Measurements from ENCODE around the gene POLR2B.

The POLR2B gene

DNA sequence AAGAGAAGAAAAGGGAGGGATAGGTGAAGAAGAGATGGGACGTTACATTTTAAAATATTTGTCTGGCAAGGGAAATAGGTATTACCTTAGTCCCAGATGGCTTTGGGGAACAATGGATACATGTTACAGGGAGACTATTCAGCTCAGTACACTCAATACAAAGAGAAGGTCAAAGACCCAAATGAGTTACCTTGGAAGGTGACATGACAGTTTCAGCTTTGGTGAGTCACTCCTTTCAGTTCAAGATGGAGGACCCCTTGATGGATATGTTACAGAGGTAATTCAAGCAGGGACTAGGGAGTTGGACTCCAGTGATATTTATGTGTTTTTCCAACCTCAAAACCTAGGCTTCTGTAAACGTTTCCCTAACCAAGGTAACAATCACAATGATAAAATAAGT, 6.3 kb upstream of the POLR2B start:
- H3K4me3 ChIP-seq (ENCODE audit: low read depth, low read length) = no peak overlapping the region
- DNase-seq (ENCODE audit: low read depth, low spot score) = no peak
- ChIA-PET POLR2A (no interaction called here), CTCF (interaction anchor here (0.9 kb wide), 1 partner anchor 67 kb away, joined by 3 read pairs; no protein-coding TSS in a partner anchor)
- TF ChIP-seq, protein P1, sequence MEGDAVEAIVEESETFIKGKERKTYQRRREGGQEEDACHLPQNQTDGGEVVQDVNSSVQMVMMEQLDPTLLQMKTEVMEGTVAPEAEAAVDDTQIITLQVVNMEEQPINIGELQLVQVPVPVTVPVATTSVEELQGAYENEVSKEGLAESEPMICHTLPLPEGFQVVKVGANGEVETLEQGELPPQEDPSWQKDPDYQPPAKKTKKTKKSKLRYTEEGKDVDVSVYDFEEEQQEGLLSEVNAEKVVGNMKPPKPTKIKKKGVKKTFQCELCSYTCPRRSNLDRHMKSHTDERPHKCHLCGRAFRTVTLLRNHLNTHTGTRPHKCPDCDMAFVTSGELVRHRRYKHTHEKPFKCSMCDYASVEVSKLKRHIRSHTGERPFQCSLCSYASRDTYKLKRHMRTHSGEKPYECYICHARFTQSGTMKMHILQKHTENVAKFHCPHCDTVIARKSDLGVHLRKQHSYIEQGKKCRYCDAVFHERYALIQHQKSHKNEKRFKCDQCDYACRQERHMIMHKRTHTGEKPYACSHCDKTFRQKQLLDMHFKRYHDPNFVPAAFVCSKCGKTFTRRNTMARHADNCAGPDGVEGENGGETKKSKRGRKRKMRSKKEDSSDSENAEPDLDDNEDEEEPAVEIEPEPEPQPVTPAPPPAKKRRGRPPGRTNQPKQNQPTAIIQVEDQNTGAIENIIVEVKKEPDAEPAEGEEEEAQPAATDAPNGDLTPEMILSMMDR (IDR thresholded peaks at IDR 0.05; ENCODE audit: insufficient read depth, low read length, missing control alignments) = no peak

DNA sequence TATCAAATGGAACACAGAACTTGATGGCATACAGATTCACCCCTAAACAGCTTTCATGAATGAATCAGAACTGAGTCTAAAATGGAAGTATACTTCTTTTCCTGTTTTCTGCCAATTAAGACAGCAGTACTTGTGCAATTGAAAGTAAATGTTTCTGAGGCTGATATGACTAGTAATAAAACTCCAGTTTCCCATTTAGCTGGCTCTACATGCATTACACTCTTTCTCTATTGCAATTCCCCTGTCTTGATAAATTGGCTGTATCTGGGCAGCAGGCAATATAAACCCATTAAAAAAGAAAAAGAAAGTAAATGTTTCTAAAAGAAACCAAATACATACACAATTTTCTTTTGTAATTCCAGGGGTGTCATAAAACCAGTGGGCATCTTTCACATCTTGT, 5.9 kb upstream of the POLR2B start:
- POLR2A ChIA-PET = no interaction called here
- H3K4me3 ChIP-seq (ENCODE audit: low read depth, low read length) = no peak overlapping the region
- TF ChIP-seq, protein P1 (IDR thresholded peaks at IDR 0.05; ENCODE audit: insufficient read depth, low read length, missing control alignments) = no peak
- DNase-seq (ENCODE audit: low read depth, low spot score) = no peak
- CTCF ChIA-PET = interaction anchor here (0.9 to 3.1 kb wide), 2 partner anchors 12 to 67 kb away, joined by 3 to 13 read pairs; no protein-coding TSS in a partner anchor

DNA sequence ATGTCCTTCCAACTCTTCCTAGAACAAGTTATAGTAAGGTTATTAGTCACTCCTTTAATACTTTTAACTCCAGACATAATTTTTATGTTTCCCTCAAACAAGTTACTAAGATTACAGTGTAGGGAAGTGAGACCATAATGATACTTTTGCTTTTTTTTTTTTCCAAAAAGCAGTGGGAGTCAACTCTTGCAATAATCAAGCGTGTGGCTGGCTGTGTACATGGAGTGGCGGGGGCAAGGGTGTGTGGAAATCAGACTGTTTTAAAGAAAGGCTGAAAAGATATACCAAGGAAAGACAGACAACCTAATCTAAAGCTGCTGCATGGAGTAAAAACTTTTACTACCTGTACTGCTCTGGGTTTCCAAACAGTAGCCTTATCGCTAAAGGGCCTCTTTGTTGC, 5.4 kb upstream of the POLR2B start:
- ChIA-PET POLR2A (no interaction called here), CTCF (interaction anchor here (0.9 to 3.1 kb wide), 2 partner anchors 13 to 66 kb away, joined by 3 to 13 read pairs; no protein-coding TSS in a partner anchor)
- no peak for DNase-seq (ENCODE audit: low read depth, low spot score)
- TF ChIP-seq, protein P1 (IDR thresholded peaks at IDR 0.05; ENCODE audit: insufficient read depth, low read length, missing control alignments) = no peak
- H3K4me3 ChIP-seq (ENCODE audit: low read depth, low read length) = no peak overlapping the region

DNA sequence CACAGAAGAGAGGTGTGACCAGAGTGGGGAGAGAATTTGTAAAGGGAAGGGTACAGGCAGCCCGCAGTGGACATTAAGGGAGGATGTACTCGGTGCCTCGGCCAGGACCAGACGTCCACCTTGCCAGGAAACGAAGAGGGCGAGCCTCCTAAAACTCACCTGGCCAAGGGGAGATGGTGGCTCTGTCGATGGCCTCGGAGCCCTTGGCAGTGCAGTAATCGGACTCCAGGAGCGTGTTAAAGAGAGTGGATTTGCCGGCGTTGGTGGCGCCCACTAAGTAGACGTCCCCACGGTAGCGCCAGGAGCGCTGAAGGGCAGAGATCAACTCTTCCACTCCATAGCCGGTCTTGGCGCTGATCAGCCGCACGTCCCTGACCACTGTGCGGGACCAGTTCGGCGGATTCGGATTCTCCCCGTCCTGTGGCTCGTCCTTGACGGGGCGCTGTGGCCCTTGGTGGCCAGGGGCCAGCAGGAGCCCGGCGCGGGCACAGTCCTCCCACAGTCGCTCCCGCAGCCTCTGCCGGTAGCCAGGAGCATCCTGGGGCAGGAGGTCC, 2.3 kb upstream of the POLR2B start:
- TF ChIP-seq, protein P1 (IDR thresholded peaks at IDR 0.05; ENCODE audit: insufficient read depth, low read length, missing control alignments) = no peak
- peak overlapping the region; percentile 99 for H3K4me3 ChIP-seq (ENCODE audit: low read depth, low read length)
- no peak for DNase-seq (ENCODE audit: low read depth, low spot score)
- ChIA-PET CTCF (interaction anchor here (1.4 to 2.7 kb wide), 2 partner anchors 12 to 17 kb away, joined by 5 to 8 read pairs; no protein-coding TSS in a partner anchor), POLR2A (interaction anchor here (1.2 to 1.6 kb wide), 2 partner anchors 31 to 68 kb away, joined by 3 to 20 read pairs; partner anchors contain the start of gene REST)

DNA sequence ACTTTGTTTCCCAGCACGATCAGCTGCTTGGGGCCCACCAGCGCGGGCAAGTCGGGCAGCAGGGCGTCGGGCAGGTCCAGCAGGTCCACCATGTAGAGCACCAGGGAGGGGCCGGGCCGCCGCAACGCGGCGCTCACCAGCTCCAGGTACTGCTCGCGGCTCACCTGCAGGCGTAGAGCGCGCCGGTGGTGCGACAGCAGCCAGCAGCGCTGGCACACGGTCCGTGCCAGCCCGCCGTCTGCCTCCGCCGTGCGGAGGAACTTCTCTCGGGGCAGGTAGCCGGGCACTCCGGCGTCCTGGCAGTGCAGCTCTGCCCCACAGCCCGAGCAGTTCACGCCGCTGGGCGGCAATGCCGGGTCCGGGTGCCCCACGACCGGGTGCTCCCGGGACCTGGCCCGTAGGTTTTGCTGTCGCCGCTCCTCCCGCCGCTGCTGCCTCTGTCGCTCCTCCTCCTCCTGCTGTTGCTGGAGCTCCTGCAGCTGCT, 1.8 kb upstream of the POLR2B start:
- ChIA-PET CTCF (interaction anchor here (0.9 to 2.7 kb wide), 5 partner anchors 11 to 89 kb away, joined by 3 to 8 read pairs (median 5); no protein-coding TSS in a partner anchor), POLR2A (interaction anchor here (0.8 to 1.6 kb wide), 6 partner anchors 12 to 117 kb away, joined by 3 to 20 read pairs (median 4); partner anchors contain the start of gene REST)
- DNase-seq (ENCODE audit: low read depth, low spot score) = no peak
- H3K4me3 ChIP-seq (ENCODE audit: low read depth, low read length) = peak overlapping the region; percentile 99
- TF ChIP-seq, protein P1 (IDR thresholded peaks at IDR 0.05; ENCODE audit: insufficient read depth, low read length, missing control alignments) = no peak

DNA sequence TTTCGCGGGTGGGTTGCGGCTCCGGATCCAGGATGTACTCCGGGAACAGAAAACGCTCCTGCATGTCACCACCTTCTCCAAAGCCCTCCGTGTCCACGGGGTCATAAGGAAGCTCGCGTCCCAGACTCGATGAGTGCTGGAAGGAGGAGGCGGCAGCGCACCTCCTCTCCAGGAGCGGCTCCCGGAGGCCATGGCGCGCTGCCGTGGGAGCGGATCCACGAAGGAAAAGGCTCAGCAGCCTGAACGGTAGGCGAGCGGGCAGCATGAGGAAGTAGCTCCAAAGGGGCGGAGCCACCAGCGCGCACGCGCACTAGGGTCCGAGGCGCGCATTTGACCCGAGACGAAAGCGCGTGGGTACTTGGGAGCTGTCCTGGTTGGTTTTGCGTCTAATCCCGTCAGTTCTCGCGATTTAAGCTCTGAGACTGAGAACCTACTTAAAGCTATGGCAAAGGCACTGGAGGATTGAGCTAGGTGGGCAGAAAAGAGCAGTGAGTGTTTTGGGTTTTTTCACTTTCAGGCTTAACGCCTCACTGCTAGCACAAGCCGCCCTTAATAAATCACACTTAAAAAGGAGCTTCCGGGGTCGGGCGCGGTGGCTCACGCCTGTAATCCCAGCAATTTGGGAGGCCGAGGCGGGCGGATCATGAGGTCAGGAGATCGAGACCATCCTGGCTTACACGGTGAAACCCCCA, 1.2 kb upstream of the POLR2B start, which contains the start of gene NOA1:
TSS of gene NOA1 (minus strand) at position 286 of the 692 bp plus-strand sequence. CDS start at position 265, 21 bp downstream.
- peak within 1 kb of the TSS; percentile 99 for H3K4me3 ChIP-seq (ENCODE audit: low read depth, low read length)
- POLR2A ChIA-PET = interaction anchor here (0.7 to 1.6 kb wide), 14 partner anchors 12 to 542 kb away, joined by 3 to 20 read pairs (median 3); partner anchors contain the start of genes PPAT and REST
- CTCF ChIA-PET = interaction anchor here (0.9 to 2.7 kb wide), 6 partner anchors 11 to 186 kb away, joined by 3 to 9 read pairs (median 5); no protein-coding TSS in a partner anchor
- DNase-seq (ENCODE audit: low read depth, low spot score) = peak; percentile 95
- TF ChIP-seq, protein P1 (IDR thresholded peaks at IDR 0.05; ENCODE audit: insufficient read depth, low read length, missing control alignments) = no peak

All from AG04449 (cell line).